Stimulated activated CD8-positive, alpha-beta memory T cell treated with anti-CD3 and anti-CD28 coated beads, Interleukin-4, amount 100 ng/mL, for 24 hours (primary cell): ENCODE measurements around the gene CYB561D2.

Experiments
- DNase-seq: peaks from one replicate; pipeline ENCODE4 v3.0.0-alpha.2; 2020; ENCODE audit warnings: low read depth

CYB561D2 gene

DNA sequence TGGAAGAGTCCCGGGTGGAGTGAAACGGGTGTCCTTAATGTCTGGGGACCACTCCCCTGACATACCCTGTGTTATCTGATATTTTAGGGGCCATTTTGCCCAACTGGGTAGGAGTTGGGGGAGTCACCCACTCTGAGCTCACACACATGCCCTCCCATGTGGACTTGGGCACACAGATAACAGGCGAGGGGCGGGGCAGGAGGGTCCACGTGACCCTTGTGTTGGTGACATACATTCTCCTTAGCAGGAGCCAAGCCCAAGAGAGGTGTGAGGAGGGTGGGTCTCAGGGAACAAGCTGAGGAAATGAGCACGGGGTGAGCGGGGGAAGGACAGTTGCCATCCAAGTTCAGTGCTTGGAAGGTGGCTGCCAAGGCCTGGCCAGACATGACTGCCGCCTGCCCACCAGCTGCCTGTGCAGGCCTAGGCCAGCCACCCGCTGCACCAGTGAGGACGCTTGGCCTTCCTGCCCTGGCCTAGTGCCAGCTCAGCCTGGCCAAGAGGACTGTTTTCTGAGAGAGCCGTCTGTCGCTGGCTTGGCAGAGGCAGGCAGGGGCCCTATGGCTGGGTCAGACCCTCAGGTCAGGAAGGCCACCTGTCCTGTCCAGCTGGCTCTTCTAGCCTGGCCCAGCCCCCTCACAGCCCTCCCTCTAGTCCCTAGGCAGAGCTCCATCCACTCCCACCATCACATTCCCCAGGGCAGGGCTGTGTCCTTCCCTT, 40.0 kb downstream of the CYB561D2 start:
- no peak for DNase-seq

DNA sequence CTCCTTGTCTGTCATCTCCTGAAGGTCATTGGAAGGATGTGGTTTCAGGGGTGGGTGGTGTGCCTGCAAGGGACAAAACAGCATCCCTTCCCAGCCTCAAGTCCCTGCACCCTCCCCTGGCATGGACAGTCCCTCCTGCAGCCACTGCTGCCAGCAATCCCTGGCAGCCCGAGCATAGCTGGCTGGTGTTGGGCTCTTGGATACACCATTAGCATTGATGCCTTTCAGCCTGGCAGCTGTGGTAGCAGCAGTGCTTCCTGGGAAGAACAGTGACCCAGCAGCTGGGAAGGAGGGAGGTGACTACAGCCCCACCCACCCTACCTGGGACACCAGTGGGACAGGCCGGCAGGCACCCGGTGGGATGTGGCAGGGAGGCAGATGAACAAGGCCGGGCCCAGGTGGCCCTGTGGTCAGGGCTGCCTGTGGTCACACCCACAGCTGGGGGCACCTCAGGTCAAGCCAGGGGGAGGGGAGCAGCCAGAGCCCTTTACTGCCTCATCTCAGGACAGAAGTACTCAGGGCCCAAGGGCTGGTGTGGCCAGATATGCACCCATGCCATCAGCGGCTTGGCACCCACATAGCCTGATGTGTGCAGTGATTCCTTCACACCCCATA, 41.5 kb downstream of the CYB561D2 start:
- DNase-seq = no peak

DNA sequence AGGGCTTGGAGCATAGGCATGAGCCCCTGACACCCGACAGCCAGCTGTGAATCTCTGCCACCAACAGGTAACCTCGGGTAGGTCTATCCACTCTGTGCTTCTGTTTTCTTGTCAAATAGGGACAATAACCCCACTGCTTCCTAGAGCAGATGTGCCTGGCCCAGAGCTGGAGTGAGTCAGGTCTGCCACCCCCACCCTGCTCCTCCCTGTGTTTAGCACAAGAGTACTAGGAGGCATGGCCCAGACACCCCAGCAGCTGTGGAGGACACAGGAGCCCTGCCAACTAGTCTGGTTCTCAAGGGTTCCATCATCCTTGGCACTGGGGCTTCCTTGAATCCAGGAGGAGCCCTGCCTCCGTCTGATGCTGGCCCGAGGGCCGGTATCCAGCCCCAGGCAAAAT, 42.4 kb downstream of the CYB561D2 start:
- DNase-seq = no peak

DNA sequence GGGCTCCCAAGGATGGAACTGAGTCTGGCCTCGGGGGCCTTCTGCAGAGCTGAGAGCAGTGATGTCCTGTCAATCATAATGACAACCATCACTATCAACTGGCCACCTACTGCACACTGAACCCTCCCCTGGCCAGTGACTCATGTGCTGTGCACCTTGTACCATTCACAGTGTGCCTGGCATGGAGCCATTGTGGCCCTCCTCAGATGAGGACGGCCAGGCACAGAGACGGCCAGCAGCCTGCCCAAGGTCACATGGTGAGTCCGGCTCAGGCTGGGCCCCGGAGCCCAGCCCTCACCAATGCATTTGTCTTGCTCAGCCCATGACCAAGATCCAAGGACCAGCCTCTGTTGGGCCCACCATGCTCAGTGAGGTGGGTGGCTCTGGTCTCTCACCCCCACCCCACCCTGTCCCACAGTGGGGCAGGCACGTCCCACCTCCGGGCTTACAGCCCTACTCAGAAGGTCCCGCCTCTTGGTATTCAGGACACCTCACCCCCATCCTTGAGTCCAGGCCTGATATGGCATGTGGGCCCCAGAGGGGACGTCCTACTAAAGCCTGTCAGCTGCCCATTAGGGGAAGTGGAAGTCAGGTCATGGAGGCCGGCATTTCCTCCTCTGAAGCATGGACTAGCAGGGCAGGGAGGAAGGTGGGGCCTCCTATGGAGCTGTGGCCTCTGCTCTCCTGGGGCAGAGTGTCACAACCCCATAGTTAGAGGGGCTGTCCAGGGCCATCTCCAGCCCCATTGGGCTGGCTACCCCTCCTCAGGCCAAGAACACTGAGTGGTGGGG, 44.6 kb downstream of the CYB561D2 start:
- DNase-seq = no peak

DNA sequence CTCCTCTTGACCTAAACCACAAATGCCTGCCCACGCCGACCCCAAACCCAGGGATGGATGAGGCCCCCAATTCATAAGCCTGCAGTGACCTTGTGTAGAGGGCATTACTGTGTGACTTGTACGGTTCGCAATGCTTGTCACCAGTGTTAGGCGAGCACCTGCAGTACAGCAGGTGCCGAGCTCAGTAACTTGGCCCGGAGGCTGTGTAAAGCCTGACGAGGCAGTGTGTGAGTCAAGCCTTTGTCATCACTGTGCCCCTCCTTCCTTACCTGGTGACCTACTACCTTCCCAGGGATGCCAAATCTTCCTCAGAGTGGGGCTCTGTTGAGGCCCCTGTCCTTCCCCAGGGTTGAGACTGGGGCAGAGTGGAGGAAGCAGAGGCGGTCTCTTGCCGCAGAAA, 45.8 kb downstream of the CYB561D2 start:
- DNase-seq = no peak

DNA sequence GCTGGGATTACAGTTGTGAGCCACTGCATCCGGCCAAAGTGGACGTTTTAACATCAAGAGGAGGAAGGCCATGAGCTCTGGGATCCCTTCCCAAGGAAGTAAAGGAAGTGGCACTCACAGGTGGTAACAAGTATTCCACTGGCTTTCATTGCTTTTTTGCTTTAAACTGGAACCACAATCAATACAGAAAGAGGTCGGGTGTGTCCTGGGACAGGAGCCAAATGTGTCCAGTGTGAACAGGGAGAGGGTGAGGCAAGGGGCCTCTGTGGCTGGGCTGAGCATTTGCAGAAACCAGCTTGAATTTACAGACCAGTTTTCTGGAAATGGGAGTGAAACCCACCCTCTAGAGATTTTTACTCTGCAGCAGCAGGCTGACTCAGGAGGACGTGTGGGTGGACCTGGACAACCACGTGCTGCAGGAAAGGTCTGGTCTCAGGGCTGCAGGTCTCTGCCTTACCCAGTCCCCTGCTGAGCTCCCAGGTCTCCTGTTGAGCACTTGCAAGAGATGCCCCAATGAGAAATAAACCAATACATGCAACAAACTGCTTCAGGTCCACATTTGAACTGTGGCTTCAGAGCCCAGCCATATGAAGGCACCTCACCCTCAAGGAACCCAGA, 51.4 kb downstream of the CYB561D2 start:
- no peak for DNase-seq
